HCT116 (cell line): ENCODE data around the gene LMCD1. TPM values are rescaled to one million over a fixed set of nuclear protein-coding genes. Genes with fewer than 3 reads are reported as not detected.

Source experiments
- ATAC-seq: fragments of 200-7000 bp; cut with Tn5 transposase; 2 replicates; pipeline ENCODE4 v1.9.1; 2020; ENCODE audit warnings: mild to moderate bottlenecking, moderate library complexity
- BruUV-seq: library from RNA; stranded (reverse); fragments of 400-500 nt; replicated peaks from 2 replicates; lab custom pipeline; 2021; lab: Mats Ljungman, UMichigan
- CTCF ChIA-PET: fragments of 300-600 bp; sonication (Branson Sonifier 250); formaldehyde crosslinking; loops from one replicate; lab custom pipeline; 2021; ENCODE audit warnings: antibody characterized with exemption; lab: Charles Lee
- POLR2A ChIA-PET: fragments of 300-600, 350-600 bp; sonication (Branson Sonifier 250); formaldehyde crosslinking; loops from one replicate; lab custom pipeline; 2021; ENCODE audit warnings: antibody characterized with exemption; lab: Charles Lee
- RAD21 ChIA-PET, 2 experiments: fragments of 300-600 bp; sonication (Branson Sonifier 250); formaldehyde crosslinking; loops; one replicate each; lab custom pipeline; 2023; ENCODE audit warnings: low total read pairs in 2 of 2; ENCODE audit not compliant: uncharacterized antibody in 2 of 2, unreplicated experiment in 2 of 2, low non-redundant PET in 1 of 2; lab: Charles Lee
- DNase-seq: peaks from one replicate; pipeline ENCODE4 v3.0.0-alpha.2; 2010; ENCODE audit warnings: low read depth, low spot score
- H2AFZ ChIP-seq: fragments of 200-600 bp; shearing (Covaris generic), sonication (generic); 2 replicates; pipeline ENCODE4 v1.6.1; 2017; ENCODE audit warnings: low read depth, mixed run types, mixed read lengths, antibody characterized with exemption, low read length; ENCODE audit not compliant: poor library complexity, severe bottlenecking
- H3K27ac ChIP-seq: 2 replicates; pipeline ENCODE4 v1.5.1; 2012; ENCODE audit warnings: low read depth, low read length
- H3K27me3 ChIP-seq: fragments of 200-600 bp; sonication (generic); 2 replicates; pipeline ENCODE4 v1.6.1; 2016; ENCODE audit warnings: mixed run types, low read length, mixed read lengths; ENCODE audit not compliant: insufficient read depth
- H3K36me3 ChIP-seq, 2 experiments: fragments of 200-500 bp in 1 of 2; fragments of 200-600 bp in 1 of 2; sonication (Bioruptor generic) in 1 of 2; sonication (generic) in 1 of 2; 2 replicates each; pipeline versions ENCODE4 v1.5.1 to v1.6.1; 2014 to 2016; ENCODE audit warnings: low read length in 2 of 2, inconsistent platforms in 1 of 2, mixed read lengths in 1 of 2, mixed run types in 1 of 2; ENCODE audit not compliant: insufficient read depth in 2 of 2, control insufficient read depth in 1 of 2
- H3K4me1 ChIP-seq, 2 experiments: fragments of 200-600 bp in 1 of 2; sonication (generic) in 1 of 2; 2 replicates each; pipeline versions ENCODE4 v1.5.1 to v1.6.1; 2012 to 2017; ENCODE audit warnings: low read length in 2 of 2, inconsistent platforms in 1 of 2, mild to moderate bottlenecking in 1 of 2, mixed read lengths in 1 of 2, mixed run types in 1 of 2, moderate library complexity in 1 of 2; ENCODE audit not compliant: insufficient read depth in 2 of 2, control insufficient read depth in 1 of 2
- H3K4me2 ChIP-seq: fragments of 200-600 bp; sonication (generic); 2 replicates; pipeline ENCODE4 v1.6.1; 2017; ENCODE audit warnings: mixed run types, low read length, mixed read lengths
- H3K4me3 ChIP-seq, 2 experiments: fragments of 200-600 bp in 1 of 2; sonication (generic) in 1 of 2; replicated peaks in 1 of 2; 2 replicates each; pipeline ENCODE4 v1.5.1; 2011 to 2016; ENCODE audit warnings: low read length in 2 of 2, control low read depth in 1 of 2, low read depth in 1 of 2, mild to moderate bottlenecking in 1 of 2, mixed read lengths in 1 of 2, mixed run types in 1 of 2
- H3K79me2 ChIP-seq: fragments of 200-600 bp; sonication (generic); 2 replicates; pipeline ENCODE4 v1.6.1; 2017; ENCODE audit warnings: mild to moderate bottlenecking, mixed run types, low read length, moderate library complexity, mixed read lengths; ENCODE audit not compliant: insufficient read depth
- H3K9ac ChIP-seq: fragments of 200-600 bp; sonication (generic); 2 replicates; pipeline ENCODE4 v1.6.1; 2016; ENCODE audit warnings: low read length, mixed read lengths
- H3K9me2 ChIP-seq: fragments of 200-600 bp; sonication (generic), shearing (Covaris generic); 2 replicates; pipeline ENCODE4 v1.6.1; 2017; ENCODE audit warnings: mixed run types, mild to moderate bottlenecking, moderate library complexity; ENCODE audit not compliant: insufficient read depth
- H3K9me3 ChIP-seq, 2 experiments: fragments of 200-500 bp in 1 of 2; fragments of 200-600 bp in 1 of 2; sonication (Bioruptor generic) in 1 of 2; sonication (generic) in 1 of 2; 2 replicates each; pipeline ENCODE4 v1.6.1; 2014 to 2017; ENCODE audit warnings: low read length in 2 of 2, mixed read lengths in 2 of 2, inconsistent platforms in 1 of 2, low read depth in 1 of 2, mild to moderate bottlenecking in 1 of 2, mixed run types in 1 of 2, moderate library complexity in 1 of 2; ENCODE audit not compliant: control insufficient read depth in 1 of 2, insufficient read depth in 1 of 2
- H4K20me1 ChIP-seq: fragments of 200-600 bp; sonication (generic), shearing (Covaris generic); 2 replicates; pipeline ENCODE4 v1.6.1; 2017; ENCODE audit warnings: mixed run types, mild to moderate bottlenecking, moderate library complexity; ENCODE audit not compliant: insufficient read depth
- CEBPB ChIP-seq: IDR thresholded peaks from 2 replicates; pipeline ENCODE4 v1.6.1; 2012; ENCODE audit warnings: low read depth
- EGR1 ChIP-seq: IDR thresholded peaks from 2 replicates; pipeline ENCODE4 v1.6.1; 2012; ENCODE audit warnings: low read depth
- JUND ChIP-seq: IDR thresholded peaks from 2 replicates; pipeline ENCODE4 v1.6.1; 2012
- POLR2A ChIP-seq: IDR thresholded peaks from 2 replicates; pipeline ENCODE4 v1.7.0; 2011; ENCODE audit warnings: borderline replicate concordance; ENCODE audit not compliant: insufficient read depth, insufficient read length; ENCODE audit errors: extremely low read depth
- POLR2AphosphoS5 ChIP-seq: IDR thresholded peaks from 2 replicates; pipeline ENCODE4 v1.6.1; 2011; ENCODE audit warnings: mild to moderate bottlenecking, low read depth, low read length, moderate library complexity
- RAD21 ChIP-seq: IDR thresholded peaks from 2 replicates; pipeline ENCODE4 v1.6.1; 2012; ENCODE audit warnings: low read depth, mild to moderate bottlenecking
- SIN3A ChIP-seq: IDR thresholded peaks from 2 replicates; pipeline ENCODE4 v1.6.1; 2012; ENCODE audit warnings: low read depth
- intact Hi-C: fragments of 100-400 bp; cut with micrococcal nuclease; formaldehyde crosslinking; loops from 2 replicates; pipeline ENCODE4 v1.10.0; 2022
- total RNA-seq: library from RNA; stranded (reverse); gene quantifications from one replicate; pipeline ENCODE4 v1.2.1, GENCODE V29; 2021; ENCODE audit not compliant: unreplicated experiment
- TF ChIP-seq, protein P1 (sequence below): IDR thresholded peaks from 2 replicates; pipeline ENCODE4 v1.6.1; 2012
- TF ChIP-seq, protein P2 (sequence below): IDR thresholded peaks from 2 replicates; pipeline ENCODE4 v1.6.1; 2012

Gene LMCD1
- total RNA-seq, 1 experiment from 2014 or later, result 4.6 TPM

DNA sequence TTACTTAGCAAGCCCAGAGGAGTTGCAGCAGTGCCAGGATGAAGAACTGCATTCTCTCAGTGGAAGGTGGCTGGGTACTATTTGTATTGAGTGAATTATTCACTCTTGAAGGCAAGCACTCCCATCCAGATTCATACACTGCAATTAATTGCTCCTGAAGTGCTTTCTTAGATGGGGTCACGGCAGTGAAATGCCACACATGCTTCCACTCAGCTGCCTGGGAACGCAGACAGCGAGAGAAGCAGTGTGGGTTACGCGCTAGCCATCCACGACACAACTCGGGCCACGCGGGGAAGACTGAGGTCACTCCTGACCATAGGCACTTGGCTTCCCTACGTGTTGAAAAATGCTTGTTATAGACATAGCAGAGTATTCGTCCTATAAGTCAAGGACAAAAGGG is 30.8 kb upstream of the LMCD1 start:
- TF ChIP-seq JUND (no peak), RAD21 (no peak), CEBPB (no peak), EGR1 (no peak), POLR2A (no peak), POLR2AphosphoS5 (no peak)
- TF ChIP-seq, protein P1, sequence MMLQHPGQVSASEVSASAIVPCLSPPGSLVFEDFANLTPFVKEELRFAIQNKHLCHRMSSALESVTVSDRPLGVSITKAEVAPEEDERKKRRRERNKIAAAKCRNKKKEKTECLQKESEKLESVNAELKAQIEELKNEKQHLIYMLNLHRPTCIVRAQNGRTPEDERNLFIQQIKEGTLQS, result no peak
- RAD21 ChIA-PET, result no interaction called here

DNA sequence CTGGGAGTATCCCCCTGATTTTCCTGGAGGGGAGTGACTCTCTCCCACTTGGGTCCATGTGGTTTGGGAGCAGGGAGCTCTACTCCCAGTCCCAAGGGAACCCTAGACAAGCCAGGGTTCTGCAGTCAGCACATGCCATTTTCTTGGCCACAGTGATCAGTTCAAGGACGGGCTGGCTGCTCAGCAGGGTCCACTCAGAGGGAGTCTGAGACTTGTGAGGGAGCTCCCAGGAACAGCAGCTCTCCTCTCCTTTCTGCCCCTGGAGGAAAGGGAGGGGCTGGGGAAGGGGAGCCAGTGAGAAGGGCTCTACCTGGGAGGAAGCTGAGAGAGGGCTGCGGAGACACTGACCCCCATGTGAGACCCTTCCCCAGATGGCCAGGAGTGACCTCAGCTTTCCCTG is 29.1 kb upstream of the LMCD1 start:
- Histone ChIP-seq H4K20me1 (no peaks in the 10 kb centered on the region), H3K4me1 (no peaks in the 10 kb centered on the region), H3K36me3 (no peaks in the 10 kb centered on the region), H3K4me2 (no peak overlapping the region), H2AFZ (no peak overlapping the region), H3K9ac (no peak overlapping the region), H3K27me3 (no peaks in the 10 kb centered on the region), H3K9me2 (no peaks in the 10 kb centered on the region), H3K4me3 (no peak overlapping the region), H3K79me2 (no peaks in the 10 kb centered on the region), H3K27ac (no peak overlapping the region), H3K9me3 (no peaks in the 10 kb centered on the region)
- BruUV-seq, result no TSS peak
- ChIA-PET CTCF (interaction anchor here (1.3 kb wide), 1 partner anchor 31 kb away, joined by 3 read pairs; no protein-coding TSS in a partner anchor), POLR2A (no interaction called here), RAD21 (no interaction called here)
- intact Hi-C loops, result no loop called here
- ATAC-seq (no peak), DNase-seq (no peak)
- TF ChIP-seq, protein P2, sequence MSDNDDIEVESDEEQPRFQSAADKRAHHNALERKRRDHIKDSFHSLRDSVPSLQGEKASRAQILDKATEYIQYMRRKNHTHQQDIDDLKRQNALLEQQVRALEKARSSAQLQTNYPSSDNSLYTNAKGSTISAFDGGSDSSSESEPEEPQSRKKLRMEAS, result no peak
- no peak for TF ChIP-seq SIN3A

More for the DNA sequence above, 30.8 kb upstream of the LMCD1 start:
- ChIA-PET CTCF (no interaction called here), POLR2A (no interaction called here)
- Histone ChIP-seq H3K9me2 (no peaks in the 10 kb centered on the region), H4K20me1 (no peaks in the 10 kb centered on the region), H3K27me3 (no peaks in the 10 kb centered on the region), H3K4me3 (no peak overlapping the region), H3K4me1 (no peaks in the 10 kb centered on the region), H3K9ac (no peak overlapping the region), H3K79me2 (no peaks in the 10 kb centered on the region), H3K4me2 (no peak overlapping the region), H3K27ac (no peak overlapping the region), H3K36me3 (no peaks in the 10 kb centered on the region), H3K9me3 (no peaks in the 10 kb centered on the region), H2AFZ (no peak overlapping the region)
- intact Hi-C loops, result no loop called here
- DNase-seq (no peak), ATAC-seq (no peak)
- no TSS peak for BruUV-seq
